Esophagus muscularis mucosa (tissue), 4 donors: ENCODE data around the gene TP53BP1. TPM values are rescaled to one million over a fixed set of nuclear protein-coding genes. Genes with fewer than 3 reads are reported as not detected.

Source experiments
- DNase-seq: peaks from one replicate; pipeline ENCODE4 v3.0.0-alpha.2; 2017; ENCODE audit errors: extremely low spot score
- H3K27ac ChIP-seq, 4 donors: fragments of 200-600 bp; sonication (generic); replicated peaks in 1 of 4; 1 replicate in 3 of 4; 2 replicates in 1 of 4; pipeline ENCODE4 v1.5.1; 2016 to 2019; ENCODE audit warnings: mild to moderate bottlenecking in 1 of 4
- H3K27me3 ChIP-seq, 4 donors: fragments of 200-600 bp; sonication (generic); one replicate each; pipeline versions ENCODE4 v1.5.1 to v1.6.0; 2016 to 2019
- H3K36me3 ChIP-seq, 4 donors: fragments of 200-600 bp; sonication (generic); one replicate each; pipeline ENCODE4 v1.5.1; 2016 to 2019
- H3K4me1 ChIP-seq, 4 donors: fragments of 200-600 bp; sonication (generic); one replicate each; pipeline ENCODE4 v1.5.1; 2016 to 2019
- H3K4me3 ChIP-seq, 4 donors: fragments of 200-600 bp; sonication (generic); 1 replicate in 2 of 4; 2 replicates in 2 of 4; pipeline ENCODE4 v1.5.1; 2016 to 2019; ENCODE audit warnings: mild to moderate bottlenecking in 4 of 4, moderate library complexity in 1 of 4
- H3K9me3 ChIP-seq, 4 donors: fragments of 200-600 bp; sonication (generic); 1 replicate in 3 of 4; 2 replicates in 1 of 4; pipeline ENCODE4 v1.5.1; 2016 to 2019
- EP300 ChIP-seq: sonication (generic); formaldehyde crosslinking; IDR thresholded peaks from one replicate; pipeline ENCODE4 v1.6.1; 2017; ENCODE audit warnings: antibody characterized with exemption
- POLR2A ChIP-seq: fragments of 450-650 bp; IDR thresholded peaks from one replicate; pipeline ENCODE4 v1.6.1; 2017; ENCODE audit warnings: antibody characterized with exemption, moderate library complexity, mild to moderate bottlenecking, low read depth
- POLR2AphosphoS5 ChIP-seq, 2 donors: sonication (generic); formaldehyde crosslinking; IDR thresholded peaks; one replicate each; pipeline ENCODE4 v1.6.1; 2017; ENCODE audit warnings: antibody characterized with exemption in 2 of 2
- WGBS: methylation state at CpG from one replicate; pipeline ENCODE4 v1.1.5; 2018; 5-methylcytosine and 5-hydroxymethylcytosine counted together
- intact Hi-C: fragments of 100-400 bp; cut with DNase I; formaldehyde crosslinking; loops from one replicate; pipeline ENCODE4 v1.15.1; 2023
- total RNA-seq, 4 donors: library from RNA; depleted of rRNA; stranded (reverse); fragments of >200 nt; gene quantifications; one replicate each; pipeline versions ENCODE4 v1.1.0 to v1.2.1, GENCODE V29; 2016
- TF ChIP-seq, protein P1 (sequence below), 3 experiments: fragments of 200-600 bp in 2 of 3; fragments of 450-650 bp in 1 of 3; sonication (generic) in 2 of 3; IDR thresholded peaks; one replicate each; pipeline ENCODE4 v1.5.1; 2017 to 2019; ENCODE audit warnings: antibody characterized with exemption in 3 of 3, mild to moderate bottlenecking in 2 of 3, moderate library complexity in 1 of 3

TP53BP1 gene
- total RNA-seq, 4 donors from 2014 or later: 24.7 to 29.9 (median 27.0) TPM

DNA sequence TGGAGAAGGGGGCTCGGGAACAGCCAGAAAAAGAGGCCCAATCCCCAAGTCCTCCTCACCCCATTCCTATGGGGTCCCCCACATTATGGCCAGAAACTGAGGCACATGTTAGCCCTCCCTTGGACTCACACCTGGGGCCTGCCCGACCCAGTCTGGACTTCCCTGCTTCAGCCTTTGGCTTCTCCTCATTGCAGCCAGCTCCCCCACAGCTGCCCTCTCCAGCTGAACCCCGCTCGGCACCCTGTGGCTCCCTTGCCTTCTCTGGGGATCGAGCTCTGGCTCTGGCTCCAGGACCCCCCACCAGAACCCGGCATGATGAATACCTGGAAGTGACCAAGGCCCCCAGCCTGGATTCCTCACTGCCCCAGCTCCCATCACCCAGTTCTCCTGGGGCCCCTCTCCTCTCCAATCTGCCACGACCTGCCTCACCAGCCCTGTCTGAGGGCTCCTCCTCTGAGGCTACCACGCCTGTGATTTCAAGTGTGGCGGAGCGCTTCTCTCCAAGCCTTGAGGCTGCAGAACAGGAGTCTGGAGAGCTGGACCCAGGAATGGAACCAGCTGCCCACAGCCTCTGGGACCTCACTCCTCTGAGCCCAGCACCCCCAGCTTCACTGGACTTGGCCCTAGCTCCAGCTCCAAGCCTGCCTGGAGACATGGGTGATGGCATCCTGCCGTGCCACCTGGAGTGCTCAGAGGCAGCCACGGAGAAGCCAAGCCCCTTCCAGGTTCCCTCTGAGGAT lies 35.0 kb upstream of the TP53BP1 start:
- H3K27ac ChIP-seq: no peak overlapping the region
- no peaks in the 10 kb centered on the region for H3K9me3 ChIP-seq
- no peaks in the 10 kb centered on the region for H3K27me3 ChIP-seq
- peaks cover 0 to 10% (median 4%) of the 10 kb centered on the region in 4 donors for H3K4me1 ChIP-seq
- no peak for TF ChIP-seq POLR2A
- TF ChIP-seq POLR2AphosphoS5 (IDR thresholded peaks at IDR 0.05): no peak
- no peak for TF ChIP-seq EP300
- TF ChIP-seq, protein P1, sequence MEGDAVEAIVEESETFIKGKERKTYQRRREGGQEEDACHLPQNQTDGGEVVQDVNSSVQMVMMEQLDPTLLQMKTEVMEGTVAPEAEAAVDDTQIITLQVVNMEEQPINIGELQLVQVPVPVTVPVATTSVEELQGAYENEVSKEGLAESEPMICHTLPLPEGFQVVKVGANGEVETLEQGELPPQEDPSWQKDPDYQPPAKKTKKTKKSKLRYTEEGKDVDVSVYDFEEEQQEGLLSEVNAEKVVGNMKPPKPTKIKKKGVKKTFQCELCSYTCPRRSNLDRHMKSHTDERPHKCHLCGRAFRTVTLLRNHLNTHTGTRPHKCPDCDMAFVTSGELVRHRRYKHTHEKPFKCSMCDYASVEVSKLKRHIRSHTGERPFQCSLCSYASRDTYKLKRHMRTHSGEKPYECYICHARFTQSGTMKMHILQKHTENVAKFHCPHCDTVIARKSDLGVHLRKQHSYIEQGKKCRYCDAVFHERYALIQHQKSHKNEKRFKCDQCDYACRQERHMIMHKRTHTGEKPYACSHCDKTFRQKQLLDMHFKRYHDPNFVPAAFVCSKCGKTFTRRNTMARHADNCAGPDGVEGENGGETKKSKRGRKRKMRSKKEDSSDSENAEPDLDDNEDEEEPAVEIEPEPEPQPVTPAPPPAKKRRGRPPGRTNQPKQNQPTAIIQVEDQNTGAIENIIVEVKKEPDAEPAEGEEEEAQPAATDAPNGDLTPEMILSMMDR (IDR thresholded peaks at IDR 0.05): no peak
- intact Hi-C loops: no loop called here
- H3K4me3 ChIP-seq: no peak overlapping the region
- no peak for DNase-seq
- peaks cover 3 to 69% (median 43%) of the 10 kb centered on the region in 4 donors for H3K36me3 ChIP-seq
- WGBS: 90% methylated on average over 10 of the region's 12 CpGs

DNA sequence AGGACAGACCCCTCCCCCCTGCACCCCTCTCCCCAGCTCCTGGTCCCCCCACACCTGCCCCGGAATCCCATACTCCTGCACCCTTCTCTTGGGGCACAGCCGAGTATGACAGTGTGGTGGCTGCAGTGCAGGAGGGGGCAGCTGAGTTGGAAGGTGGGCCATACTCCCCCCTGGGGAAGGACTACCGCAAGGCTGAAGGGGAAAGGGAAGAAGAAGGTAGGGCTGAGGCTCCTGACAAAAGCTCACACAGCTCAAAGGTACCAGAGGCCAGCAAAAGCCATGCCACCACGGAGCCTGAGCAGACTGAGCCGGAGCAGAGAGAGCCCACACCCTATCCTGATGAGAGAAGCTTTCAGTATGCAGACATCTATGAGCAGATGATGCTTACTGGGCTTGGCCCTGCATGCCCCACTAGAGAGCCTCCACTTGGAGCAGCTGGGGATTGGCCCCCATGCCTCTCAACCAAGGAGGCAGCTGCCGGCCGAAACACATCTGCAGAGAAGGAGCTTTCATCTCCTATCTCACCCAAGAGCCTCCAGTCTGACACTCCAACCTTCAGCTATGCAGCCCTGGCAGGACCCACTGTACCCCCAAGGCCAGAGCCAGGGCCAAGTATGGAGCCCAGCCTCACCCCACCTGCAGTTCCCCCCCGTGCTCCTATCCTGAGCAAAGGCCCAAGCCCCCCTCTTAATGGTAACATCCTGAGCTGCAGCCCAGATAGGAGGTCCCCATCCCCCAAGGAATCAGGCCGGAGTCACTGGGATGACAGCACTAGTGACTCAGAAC lies 34.3 kb upstream of the TP53BP1 start:
- 83% methylated on average over 8 of the region's 9 CpGs for WGBS
- DNase-seq: no peak
- no peak overlapping the region for H3K4me3 ChIP-seq
- peaks cover 0 to 10% (median 4%) of the 10 kb centered on the region in 4 donors for H3K4me1 ChIP-seq
- no peaks in the 10 kb centered on the region for H3K9me3 ChIP-seq
- no peaks in the 10 kb centered on the region for H3K27me3 ChIP-seq
- TF ChIP-seq, protein P1 (IDR thresholded peaks at IDR 0.05): no peak
- TF ChIP-seq POLR2AphosphoS5 (IDR thresholded peaks at IDR 0.05): no peak
- TF ChIP-seq EP300: no peak
- TF ChIP-seq POLR2A: no peak
- no peak overlapping the region for H3K27ac ChIP-seq
- H3K36me3 ChIP-seq: peaks cover 7 to 77% (median 50%) of the 10 kb centered on the region in 4 donors
- intact Hi-C loops: no loop called here

DNA sequence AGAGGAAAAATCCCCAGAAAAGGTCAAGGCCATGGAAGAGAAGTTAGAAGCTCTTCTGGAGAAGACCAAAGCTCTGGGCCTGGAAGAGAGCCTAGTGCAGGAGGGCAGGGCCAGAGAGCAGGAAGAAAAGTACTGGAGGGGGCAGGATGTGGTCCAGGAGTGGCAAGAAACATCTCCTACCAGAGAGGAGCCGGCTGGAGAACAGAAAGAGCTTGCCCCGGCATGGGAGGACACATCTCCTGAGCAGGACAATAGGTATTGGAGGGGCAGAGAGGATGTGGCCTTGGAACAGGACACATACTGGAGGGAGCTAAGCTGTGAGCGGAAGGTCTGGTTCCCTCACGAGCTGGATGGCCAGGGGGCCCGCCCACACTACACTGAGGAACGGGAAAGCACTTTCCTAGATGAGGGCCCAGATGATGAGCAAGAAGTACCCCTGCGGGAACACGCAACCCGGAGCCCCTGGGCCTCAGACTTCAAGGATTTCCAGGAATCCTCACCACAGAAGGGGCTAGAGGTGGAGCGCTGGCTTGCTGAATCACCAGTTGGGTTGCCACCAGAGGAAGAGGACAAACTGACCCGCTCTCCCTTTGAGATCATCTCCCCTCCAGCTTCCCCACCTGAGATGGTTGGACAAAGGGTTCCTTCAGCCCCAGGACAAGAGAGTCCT lies 33.4 kb upstream of the TP53BP1 start:
- Histone ChIP-seq H3K27me3 (no peaks in the 10 kb centered on the region), H3K36me3 (peaks cover 15 to 85% (median 58%) of the 10 kb centered on the region in 4 donors), H3K27ac (no peak overlapping the region), H3K4me3 (no peak overlapping the region), H3K9me3 (no peaks in the 10 kb centered on the region), H3K4me1 (peaks cover 0 to 8% (median 3%) of the 10 kb centered on the region in 4 donors)
- 87% methylated on average over 10 of the region's 11 CpGs for WGBS
- intact Hi-C loops: no loop called here
- TF ChIP-seq, protein P1 (IDR thresholded peaks at IDR 0.05): no peak
- no peak for TF ChIP-seq POLR2A
- no peak for TF ChIP-seq EP300
- TF ChIP-seq POLR2AphosphoS5 (IDR thresholded peaks at IDR 0.05): no peak
- DNase-seq: no peak

DNA sequence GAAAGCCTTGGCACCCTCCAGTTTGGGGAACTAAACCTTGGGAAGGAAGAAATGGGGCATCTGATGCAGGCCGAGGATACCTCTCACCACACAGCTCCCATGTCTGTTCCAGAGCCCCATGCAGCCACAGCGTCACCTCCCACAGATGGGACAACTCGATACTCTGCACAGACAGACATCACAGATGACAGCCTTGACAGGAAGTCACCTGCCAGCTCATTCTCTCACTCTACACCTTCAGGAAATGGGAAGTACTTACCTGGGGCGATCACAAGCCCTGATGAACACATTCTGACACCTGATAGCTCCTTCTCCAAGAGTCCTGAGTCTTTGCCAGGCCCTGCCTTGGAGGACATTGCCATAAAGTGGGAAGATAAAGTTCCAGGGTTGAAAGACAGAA lies 32.2 kb upstream of the TP53BP1 start:
- Histone ChIP-seq H3K4me1 (no peaks in the 10 kb centered on the region), H3K9me3 (no peaks in the 10 kb centered on the region), H3K27me3 (no peaks in the 10 kb centered on the region), H3K4me3 (no peak overlapping the region), H3K36me3 (peaks cover 23 to 94% (median 70%) of the 10 kb centered on the region in 4 donors), H3K27ac (no peak overlapping the region)
- intact Hi-C loops: no loop called here
- TF ChIP-seq EP300: no peak
- TF ChIP-seq, protein P1 (IDR thresholded peaks at IDR 0.05): no peak
- TF ChIP-seq POLR2AphosphoS5 (IDR thresholded peaks at IDR 0.05): no peak
- no peak for TF ChIP-seq POLR2A
- DNase-seq: no peak
- WGBS: 86% methylated on average over 4 of the region's 4 CpGs
